Inferior parietal cortex (tissue), 1 donor: Measurements from ENCODE around the gene SHC4.
"Not testable (repeated sequence)": the region's sequence is repeated elsewhere in the genome, so short reads cannot be mapped to it uniquely, and the experiment has no call there.

Experiments
- DNase-seq: peaks from one replicate; pipeline ENCODE4 v3.0.0-alpha.2; 2016; ENCODE audit errors: extremely low spot score

The SHC4 gene

GRCh38 chr15:48796930-48797329, 166.8 kb downstream of the SHC4 start:
- no peak for DNase-seq

GRCh38 chr15:48796521-48796920, 167.2 kb downstream of the SHC4 start:
- no peak for DNase-seq

- no peak for DNase-seq
Observed at GRCh38 chr15:48795901-48796300, 167.8 kb downstream of the SHC4 start.

- DNase-seq, result no peak
Observed at GRCh38 chr15:48794697-48795134, 169.0 kb downstream of the SHC4 start.

GRCh38 chr15:48792408-48792807, 171.3 kb downstream of the SHC4 start:
- DNase-seq, result no peak

- not testable (repeated sequence) for DNase-seq
Observed at GRCh38 chr15:48790466-48791115, 173.1 kb downstream of the SHC4 start.

GRCh38 chr15:48785712-48786111, 178.0 kb downstream of the SHC4 start:
- DNase-seq, result no peak

- no peak for DNase-seq
Observed at GRCh38 chr15:48785195-48785594, 178.5 kb downstream of the SHC4 start.

- DNase-seq, result no peak
Observed at GRCh38 chr15:48784756-48785155, 179.0 kb downstream of the SHC4 start.

GRCh38 chr15:48782911-48783310, 180.8 kb downstream of the SHC4 start:
- DNase-seq, result no peak

GRCh38 chr15:48781481-48782081, 182.1 kb downstream of the SHC4 start:
- DNase-seq, result no peak

- DNase-seq, result no peak
Observed at GRCh38 chr15:48781017-48781416, 182.7 kb downstream of the SHC4 start.

- no peak for DNase-seq
Observed at GRCh38 chr15:48778331-48778730, 185.4 kb downstream of the SHC4 start.

GRCh38 chr15:48777645-48778330, 185.9 kb downstream of the SHC4 start:
- no peak for DNase-seq

- no peak for DNase-seq
Observed at GRCh38 chr15:48775546-48775945, 188.2 kb downstream of the SHC4 start.

GRCh38 chr15:48774484-48774883, 189.2 kb downstream of the SHC4 start:
- DNase-seq, result no peak
